MM.1S (cell line): ENCODE results near the gene MYRFL.

Experiments
- DNase-seq: peaks from one replicate; pipeline ENCODE4 v3.0.0-alpha.2; 2015
- H2AFZ ChIP-seq: fragments of 300-600 bp; sonication (generic); 2 replicates; pipeline ENCODE4 v1.6.0; 2016; ENCODE audit warnings: antibody characterized with exemption, low read length
- H3F3A ChIP-seq: fragments of 300-600 bp; sonication (generic); 2 replicates; pipeline ENCODE4 v1.6.1; 2016; ENCODE audit warnings: mild to moderate bottlenecking, antibody characterized with exemption, low read length, moderate library complexity, mixed read lengths; ENCODE audit not compliant: insufficient read depth
- H3K27ac ChIP-seq: fragments of 300-600 bp; sonication (generic); 2 replicates; pipeline ENCODE4 v1.5.1; 2016; ENCODE audit warnings: mild to moderate bottlenecking, low read length
- H3K27me3 ChIP-seq: fragments of 300-600 bp; sonication (generic); replicated peaks from 2 replicates; pipeline ENCODE4 v1.6.0; 2016; ENCODE audit warnings: low read length; ENCODE audit not compliant: insufficient read depth
- H3K36me3 ChIP-seq: fragments of 300-600 bp; sonication (generic); replicated peaks from 2 replicates; pipeline ENCODE4 v1.6.1; 2016; ENCODE audit warnings: mild to moderate bottlenecking, low read length, mixed read lengths; ENCODE audit not compliant: insufficient read depth
- H3K4me1 ChIP-seq: fragments of 300-600 bp; sonication (generic); 2 replicates; pipeline ENCODE4 v1.6.1; 2016; ENCODE audit warnings: low read length, mixed read lengths
- H3K4me2 ChIP-seq: fragments of 300-600 bp; sonication (generic); 2 replicates; pipeline ENCODE4 v1.6.0; 2016; ENCODE audit warnings: low read depth, low read length
- H3K4me3 ChIP-seq: fragments of 300-600 bp; sonication (generic); 2 replicates; pipeline ENCODE4 v1.5.1; 2016; ENCODE audit warnings: low read length, mixed read lengths
- H3K79me2 ChIP-seq: fragments of 300-600 bp; sonication (generic); 2 replicates; pipeline ENCODE4 v1.6.1; 2016; ENCODE audit warnings: mixed run types, low read length, mixed read lengths
- H3K9ac ChIP-seq: fragments of 300-600 bp; sonication (generic); 2 replicates; pipeline ENCODE4 v1.6.1; 2016; ENCODE audit warnings: low read length, mixed read lengths
- H3K9me2 ChIP-seq: fragments of 300-600 bp; sonication (generic); replicated peaks from 2 replicates; pipeline ENCODE4 v1.6.1; 2016; ENCODE audit warnings: mild to moderate bottlenecking, low read length, mixed read lengths; ENCODE audit not compliant: insufficient read depth
- H3K9me3 ChIP-seq: fragments of 300-600 bp; sonication (generic); replicated peaks from 2 replicates; pipeline ENCODE4 v1.6.1; 2016; ENCODE audit warnings: mild to moderate bottlenecking, low read length, mixed read lengths; ENCODE audit not compliant: insufficient read depth
- H4K20me1 ChIP-seq: fragments of 300-600 bp; sonication (generic); 2 replicates; pipeline ENCODE4 v1.6.1; 2016; ENCODE audit warnings: mild to moderate bottlenecking, low read length, moderate library complexity, mixed read lengths; ENCODE audit not compliant: insufficient read depth
- CTCF ChIP-seq: fragments of 300-600 bp; sonication (generic); IDR thresholded peaks from 2 replicates; pipeline ENCODE4 v1.5.1; 2016; ENCODE audit warnings: antibody characterized with exemption, low read length, mixed read lengths
- EZH2 ChIP-seq: fragments of 300-600 bp; sonication (generic); optimal IDR thresholded peaks from 2 replicates; pipeline ENCODE3; 2017; ENCODE audit warnings: low read depth, mild to moderate bottlenecking, antibody characterized with exemption, low read length, mixed read lengths
- EZH2phosphoT487 ChIP-seq: fragments of 300-600 bp; sonication (generic); IDR thresholded peaks from 2 replicates; pipeline ENCODE4 v1.6.1; 2018; ENCODE audit warnings: antibody characterized with exemption, low read length

The MYRFL gene

GRCh38 chr12:69880571-69880970, 55.5 kb downstream of the MYRFL start:
- no peak for DNase-seq

GRCh38 chr12:69881771-69882170, 56.7 kb downstream of the MYRFL start:
- TF ChIP-seq EZH2 (no peak), EZH2phosphoT487 (no peak), CTCF (no peak)
- Histone ChIP-seq H3K27me3 (no peaks in the 10 kb centered on the region), H4K20me1 (no peaks in the 10 kb centered on the region), H3K36me3 (no peaks in the 10 kb centered on the region), H3K4me1 (peaks cover 15% of the 10 kb centered on the region), H3K9me2 (no peaks in the 10 kb centered on the region), H3K4me3 (no peak overlapping the region), H3K9ac (no peak overlapping the region), H3K79me2 (no peaks in the 10 kb centered on the region), H2AFZ (no peak overlapping the region), H3F3A (peaks cover 3% of the 10 kb centered on the region; the same call in 1 of the 2 replicates), H3K9me3 (no peaks in the 10 kb centered on the region), H3K27ac (no peak overlapping the region), H3K4me2 (no peak overlapping the region)
- no peak for DNase-seq

More at GRCh38 chr12:69880571-69880970, 55.5 kb downstream of the MYRFL start:
- Histone ChIP-seq H2AFZ (no peak overlapping the region), H3F3A (peaks cover 3% of the 10 kb centered on the region; the same call in 1 of the 2 replicates), H3K9me2 (no peaks in the 10 kb centered on the region), H3K36me3 (no peaks in the 10 kb centered on the region), H3K9ac (no peak overlapping the region), H3K4me1 (peaks cover 10% of the 10 kb centered on the region), H3K27me3 (no peaks in the 10 kb centered on the region), H4K20me1 (no peaks in the 10 kb centered on the region), H3K79me2 (no peaks in the 10 kb centered on the region), H3K4me3 (no peak overlapping the region), H3K9me3 (no peaks in the 10 kb centered on the region), H3K4me2 (no peak overlapping the region), H3K27ac (no peak overlapping the region)
- no peak for TF ChIP-seq EZH2
- TF ChIP-seq EZH2phosphoT487 = no peak
- TF ChIP-seq CTCF = no peak

GRCh38 chr12:69884386-69884785, 59.4 kb downstream of the MYRFL start:
- no peaks in the 10 kb centered on the region for H3K9me3 ChIP-seq
- H3K9me2 ChIP-seq = no peaks in the 10 kb centered on the region
- DNase-seq = no peak
- H3K36me3 ChIP-seq = no peaks in the 10 kb centered on the region
- H3K4me2 ChIP-seq = no peak overlapping the region
- H4K20me1 ChIP-seq = no peaks in the 10 kb centered on the region
- H3K9ac ChIP-seq = no peak overlapping the region
- no peak overlapping the region for H3K4me3 ChIP-seq
- no peak overlapping the region for H3K27ac ChIP-seq
- TF ChIP-seq CTCF = no peak
- TF ChIP-seq EZH2phosphoT487 = no peak
- TF ChIP-seq EZH2 = no peak
- H3F3A ChIP-seq = no peaks in the 10 kb centered on the region
- H3K79me2 ChIP-seq = no peaks in the 10 kb centered on the region
- H3K4me1 ChIP-seq = peaks cover 9% of the 10 kb centered on the region
- no peaks in the 10 kb centered on the region for H3K27me3 ChIP-seq
- no peak overlapping the region for H2AFZ ChIP-seq
